Activated effector memory CD4-positive, alpha-beta T cell treated with Interleukin-2 at 50 U/mL for 16 hours (primary cell): ENCODE data around the gene SLC7A7.
A peak's percentile ranks its signal among the peaks of the same experiment; 100 is the strongest.
"Not testable (repeated sequence)": the region's sequence is repeated elsewhere in the genome, so short reads cannot be mapped to it uniquely, and the experiment has no call there.

Experiments
- DNase-seq: peaks from one replicate; pipeline ENCODE4 v3.0.0-alpha.2; 2020

Gene SLC7A7

DNA sequence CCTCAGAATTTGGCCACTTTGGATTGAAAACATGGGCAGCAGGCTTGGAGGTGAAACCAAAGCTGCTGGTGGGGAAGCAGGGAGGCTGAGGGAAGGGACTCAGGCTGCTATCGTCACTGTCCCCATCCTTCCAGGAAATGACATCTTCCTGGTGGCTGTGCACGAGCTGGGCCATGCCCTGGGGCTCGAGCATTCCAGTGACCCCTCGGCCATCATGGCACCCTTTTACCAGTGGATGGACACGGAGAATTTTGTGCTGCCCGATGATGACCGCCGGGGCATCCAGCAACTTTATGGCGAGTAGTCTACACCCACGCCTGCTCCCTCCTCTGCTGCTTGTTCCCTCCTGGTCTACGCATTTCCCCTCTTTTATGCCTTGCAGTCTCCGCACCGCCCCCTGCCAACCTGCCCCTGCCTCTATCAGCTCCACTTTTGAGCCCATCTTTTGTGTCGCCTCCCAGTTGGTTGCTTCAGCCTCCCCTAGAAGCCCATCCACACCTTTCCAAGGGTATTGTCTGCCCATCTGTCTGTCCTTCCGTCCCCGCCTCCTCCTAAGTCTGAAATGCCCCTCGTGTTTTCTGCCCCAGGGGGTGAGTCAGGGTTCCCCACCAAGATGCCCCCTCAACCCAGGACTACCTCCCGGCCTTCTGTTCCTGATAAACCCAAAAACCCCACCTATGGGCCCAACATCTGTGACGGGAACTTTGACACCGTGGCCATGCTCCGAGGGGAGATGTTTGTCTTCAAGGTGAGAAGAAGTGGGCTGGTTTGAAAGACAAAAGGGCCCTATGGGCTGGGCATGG lies 28.1 kb upstream of the SLC7A7 start:
- no peak for DNase-seq

DNA sequence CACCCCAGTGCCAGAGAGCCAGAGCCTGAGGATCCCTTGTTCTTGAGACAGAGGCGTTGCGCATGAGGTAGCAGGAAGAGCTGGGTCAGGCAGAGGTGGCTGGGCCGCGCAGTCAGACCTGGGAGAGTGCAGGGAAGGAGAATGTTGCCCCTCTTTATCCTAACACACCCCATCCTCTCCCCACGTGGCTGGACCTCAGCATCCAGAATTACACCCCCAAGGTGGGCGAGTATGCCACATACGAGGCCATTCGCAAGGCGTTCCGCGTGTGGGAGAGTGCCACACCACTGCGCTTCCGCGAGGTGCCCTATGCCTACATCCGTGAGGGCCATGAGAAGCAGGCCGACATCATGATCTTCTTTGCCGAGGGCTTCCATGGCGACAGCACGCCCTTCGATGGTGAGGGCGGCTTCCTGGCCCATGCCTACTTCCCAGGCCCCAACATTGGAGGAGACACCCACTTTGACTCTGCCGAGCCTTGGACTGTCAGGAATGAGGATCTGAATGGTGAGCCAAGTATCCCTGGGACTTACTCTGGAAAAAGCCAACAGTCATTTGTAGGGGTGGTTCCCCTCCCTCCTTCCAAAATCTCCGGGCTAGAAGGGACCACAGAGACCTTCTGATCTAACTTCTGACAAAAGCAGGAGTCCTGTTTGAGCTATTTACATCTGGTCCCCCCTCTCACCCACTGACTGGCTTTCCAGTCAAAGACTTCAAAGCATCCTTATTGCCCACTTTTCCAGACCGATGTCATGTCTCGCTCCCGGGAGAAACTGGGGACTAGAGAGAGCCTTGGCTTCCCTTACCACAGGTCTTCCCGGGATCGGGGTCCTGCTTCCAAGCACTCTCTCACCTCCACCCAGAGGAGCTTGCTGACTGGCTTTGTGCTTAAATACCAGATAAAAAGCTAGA lies 27.2 kb upstream of the SLC7A7 start:
- no peak for DNase-seq

DNA sequence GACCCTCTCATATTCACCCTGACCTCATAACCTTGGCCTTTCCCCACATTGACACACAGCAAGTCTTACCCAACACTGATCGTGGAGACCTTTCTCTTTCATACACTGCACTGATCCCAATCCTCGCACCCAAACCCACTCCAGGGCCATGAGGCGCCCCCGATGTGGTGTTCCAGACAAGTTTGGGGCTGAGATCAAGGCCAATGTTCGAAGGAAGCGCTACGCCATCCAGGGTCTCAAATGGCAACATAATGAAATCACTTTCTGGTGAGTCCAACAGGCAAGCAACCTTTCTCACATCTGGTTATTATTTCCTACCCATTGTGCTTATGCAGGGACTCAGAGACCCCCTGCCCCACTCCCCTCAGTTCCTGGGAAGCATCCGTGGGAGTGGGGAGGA lies 26.5 kb upstream of the SLC7A7 start:
- no peak for DNase-seq

DNA sequence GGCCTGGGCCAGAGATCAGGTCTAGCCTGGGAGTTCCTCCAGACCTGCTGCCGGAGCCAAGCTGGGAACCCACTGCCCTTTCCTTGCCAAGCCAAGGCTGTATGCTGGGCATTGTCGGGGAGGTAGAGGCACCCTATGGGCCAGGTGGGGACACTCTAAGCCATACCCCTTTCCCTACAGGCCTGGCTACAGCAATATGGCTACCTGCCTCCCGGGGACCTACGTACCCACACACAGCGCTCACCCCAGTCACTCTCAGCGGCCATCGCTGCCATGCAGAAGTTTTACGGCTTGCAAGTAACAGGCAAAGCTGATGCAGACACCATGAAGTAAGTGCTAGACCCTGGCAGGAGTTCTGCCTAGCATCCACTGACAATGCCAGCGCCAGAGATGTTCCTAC lies 26.1 kb upstream of the SLC7A7 start:
- no peak for DNase-seq

- DNase-seq = no peak
Observed at GRCh38 chr14:22839159-22839779, 24.0 kb upstream of the SLC7A7 start.

- no peak for DNase-seq
Observed at GRCh38 chr14:22838631-22839041, 23.4 kb upstream of the SLC7A7 start.

DNA sequence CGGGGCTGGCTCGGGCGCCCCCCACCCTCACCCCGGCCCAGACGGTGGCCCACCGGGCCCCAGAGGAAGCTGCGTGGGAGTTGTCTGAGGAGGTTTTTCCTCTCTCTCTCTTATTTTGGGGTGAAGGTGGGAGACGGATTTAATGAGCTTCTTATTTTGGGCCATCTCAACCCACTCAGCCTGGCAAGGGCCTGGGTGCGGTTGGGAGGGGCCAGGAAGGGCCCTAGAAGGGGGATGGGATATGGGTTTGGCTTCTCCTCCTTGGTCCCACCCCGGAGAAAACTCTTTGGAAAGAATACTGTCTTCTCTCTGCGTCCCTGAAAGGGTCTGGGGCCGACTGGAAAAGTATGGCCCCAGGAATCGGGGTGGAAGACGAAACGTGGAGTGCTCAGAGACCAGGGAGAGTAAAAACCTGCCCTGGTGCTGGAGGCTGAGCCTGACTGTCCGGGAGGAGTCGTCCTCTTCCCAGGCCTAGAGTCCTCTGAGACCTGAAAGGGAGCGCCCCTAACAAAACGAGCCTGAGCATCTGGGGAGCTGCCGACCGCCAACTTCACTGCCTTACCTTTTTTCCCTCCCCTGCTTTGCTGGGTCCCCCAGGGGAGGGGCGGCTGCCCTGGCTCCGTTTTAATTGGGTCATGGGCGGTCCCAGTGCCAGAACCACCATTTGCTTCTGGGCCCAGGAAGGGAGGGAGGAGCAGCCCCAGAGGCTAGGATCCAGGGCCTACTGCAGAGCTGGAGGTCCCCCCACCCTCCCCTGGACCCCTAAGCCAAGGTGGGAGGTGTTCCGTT lies 22.7 kb upstream of the SLC7A7 start:
- no peak for DNase-seq

GRCh38 chr14:22837114-22837749 lies 22.0 kb upstream of the SLC7A7 start:
- DNase-seq = no peak

GRCh38 chr14:22836301-22837113 lies 21.3 kb upstream of the SLC7A7 start, which contains the start of gene MMP14:
Gene MMP14, plus strand, starts transcription at chr14:22836585. Its CDS starts 233 bp downstream, at chr14:22836818.
- no peak for DNase-seq

- DNase-seq = no peak
Observed at GRCh38 chr14:22835505-22835904, 20.3 kb upstream of the SLC7A7 start.

GRCh38 chr14:22830443-22831010 lies 15.3 kb upstream of the SLC7A7 start:
- no peak for DNase-seq

GRCh38 chr14:22829661-22830442 lies 14.6 kb upstream of the SLC7A7 start, which contains the start of gene MRPL52:
Gene MRPL52, plus strand, starts transcription at chr14:22829887. Its CDS starts 26 bp downstream, at chr14:22829913.
- peak; percentile 87 for DNase-seq

- DNase-seq = not testable (repeated sequence)
Observed at GRCh38 chr14:22829076-22829660, 13.9 kb upstream of the SLC7A7 start.

- no peak for DNase-seq
Observed at GRCh38 chr14:22824711-22825359, 9.6 kb upstream of the SLC7A7 start.

DNA sequence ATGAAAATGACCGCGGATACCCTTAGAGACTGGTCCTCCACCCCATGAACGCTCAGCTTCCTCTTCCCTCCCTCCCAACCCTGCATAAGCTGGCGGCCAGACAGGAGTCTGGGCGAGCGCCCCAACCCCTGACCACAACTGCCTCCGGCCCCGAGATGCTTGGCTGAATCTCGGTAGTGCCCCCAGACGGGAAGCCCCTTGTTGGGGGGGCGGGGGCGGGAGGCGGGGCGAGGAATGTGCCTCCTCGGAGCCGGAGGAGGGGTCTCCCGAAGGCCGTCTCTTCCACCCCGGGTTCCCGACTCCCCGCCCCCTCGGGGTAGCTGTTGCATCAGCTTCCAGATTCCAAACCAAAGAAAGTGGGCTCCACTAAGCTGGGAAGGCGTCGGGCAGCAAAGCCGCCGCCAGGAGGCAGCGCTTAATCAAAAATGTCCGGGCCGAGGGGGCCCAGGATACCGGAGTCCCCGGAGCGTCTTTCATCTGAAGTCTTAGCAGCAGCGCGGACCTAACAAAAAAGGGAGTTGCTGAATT lies 7.4 kb upstream of the SLC7A7 start:
- DNase-seq = peak; percentile 47

- DNase-seq = no peak
Observed at GRCh38 chr14:22822016-22822570, 6.9 kb upstream of the SLC7A7 start.

DNA sequence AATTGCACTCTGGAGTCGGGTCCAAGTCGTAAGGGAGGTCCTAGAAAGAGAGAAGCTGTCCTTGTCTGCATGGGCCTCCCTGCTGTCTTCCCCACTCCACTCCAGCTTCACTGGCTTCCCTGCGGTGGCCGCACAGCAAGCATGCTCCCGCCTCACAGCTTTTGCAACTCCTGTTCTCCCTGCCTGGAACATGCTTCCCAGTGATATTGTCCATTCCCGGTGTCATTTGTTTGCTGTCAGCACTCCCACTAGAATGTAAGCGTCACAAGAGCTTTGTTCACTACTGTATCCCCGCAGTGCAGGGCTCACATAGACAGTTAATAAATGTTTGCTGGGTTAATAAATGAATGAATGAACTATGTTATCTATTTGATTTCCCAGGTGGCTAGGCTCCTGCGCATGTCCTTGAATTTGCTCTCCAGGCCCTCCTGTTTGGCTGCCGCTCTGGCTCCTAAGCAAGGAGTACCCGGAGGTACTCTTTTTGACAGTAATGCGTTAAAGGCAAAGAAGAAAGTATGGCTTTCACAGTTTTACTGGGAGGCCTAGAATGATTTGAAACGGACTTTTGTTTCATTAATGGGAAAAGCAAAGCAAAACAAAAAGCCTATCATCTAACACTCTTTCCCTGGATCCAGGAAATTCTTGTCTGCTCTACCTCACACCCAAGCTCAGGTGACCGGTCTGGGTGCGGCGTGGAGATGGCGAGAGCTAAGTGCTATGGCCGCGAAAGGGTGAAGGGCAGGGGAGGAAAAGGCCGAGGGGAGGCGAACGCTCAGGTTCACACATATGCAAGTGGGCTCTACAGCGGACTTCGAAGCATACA lies 6.2 kb upstream of the SLC7A7 start:
- DNase-seq = no peak
